Neuron (in vitro differentiated cells): ENCODE results near the gene COL25A1.

ENCODE experiments used
- H2AFZ ChIP-seq: one replicate; pipeline ENCODE4 v1.6.1; 2013; ENCODE audit warnings: low read depth, mild to moderate bottlenecking, inconsistent platforms, low read length, moderate library complexity
- H3K27me3 ChIP-seq: one replicate; pipeline ENCODE4 v1.6.1; 2013; ENCODE audit warnings: low read length; ENCODE audit not compliant: insufficient read depth
- H3K36me3 ChIP-seq: one replicate; pipeline ENCODE4 v1.6.1; 2013; ENCODE audit warnings: low read length; ENCODE audit not compliant: insufficient read depth
- H3K4me1 ChIP-seq: one replicate; pipeline ENCODE4 v1.6.1; 2013; ENCODE audit warnings: low read length; ENCODE audit not compliant: insufficient read depth
- H3K4me3 ChIP-seq: 2 replicates; pipeline ENCODE4 v1.5.1; 2013; ENCODE audit warnings: mild to moderate bottlenecking, low read length, moderate library complexity
- H3K9me3 ChIP-seq: one replicate; pipeline ENCODE4 v1.6.1; 2013; ENCODE audit warnings: low read length

The COL25A1 gene

GRCh38 chr4:109171070-109171469 lies 131.4 kb downstream of the COL25A1 start:
- Histone ChIP-seq H3K36me3 (no peaks in the 10 kb centered on the region), H3K27me3 (peaks cover 2% of the 10 kb centered on the region), H3K9me3 (no peaks in the 10 kb centered on the region), H2AFZ (no peak overlapping the region), H3K4me3 (no peak overlapping the region), H3K4me1 (no peaks in the 10 kb centered on the region)

- no peaks in the 10 kb centered on the region for H3K36me3 ChIP-seq
- H3K27me3 ChIP-seq: peaks cover 2% of the 10 kb centered on the region
Observed at GRCh38 chr4:109169170-109169569, 133.3 kb downstream of the COL25A1 start.

GRCh38 chr4:109166586-109166985 lies 135.9 kb downstream of the COL25A1 start:
- peaks cover 2% of the 10 kb centered on the region for H3K27me3 ChIP-seq
- H3K36me3 ChIP-seq: no peaks in the 10 kb centered on the region
- no peak overlapping the region for H3K4me3 ChIP-seq
- H2AFZ ChIP-seq: no peak overlapping the region
- H3K9me3 ChIP-seq: no peaks in the 10 kb centered on the region
- peaks cover 5% of the 10 kb centered on the region for H3K4me1 ChIP-seq

More at GRCh38 chr4:109169170-109169569, 133.3 kb downstream of the COL25A1 start:
- Histone ChIP-seq H3K9me3 (no peaks in the 10 kb centered on the region), H3K4me3 (no peak overlapping the region), H3K4me1 (peaks cover 2% of the 10 kb centered on the region), H2AFZ (no peak overlapping the region)

GRCh38 chr4:109166126-109166525 lies 136.3 kb downstream of the COL25A1 start:
- peaks cover 2% of the 10 kb centered on the region for H3K27me3 ChIP-seq
- no peaks in the 10 kb centered on the region for H3K9me3 ChIP-seq
- H3K36me3 ChIP-seq: no peaks in the 10 kb centered on the region
- H3K4me1 ChIP-seq: peaks cover 5% of the 10 kb centered on the region
- H3K4me3 ChIP-seq: no peak overlapping the region
- H2AFZ ChIP-seq: no peak overlapping the region

DNA sequence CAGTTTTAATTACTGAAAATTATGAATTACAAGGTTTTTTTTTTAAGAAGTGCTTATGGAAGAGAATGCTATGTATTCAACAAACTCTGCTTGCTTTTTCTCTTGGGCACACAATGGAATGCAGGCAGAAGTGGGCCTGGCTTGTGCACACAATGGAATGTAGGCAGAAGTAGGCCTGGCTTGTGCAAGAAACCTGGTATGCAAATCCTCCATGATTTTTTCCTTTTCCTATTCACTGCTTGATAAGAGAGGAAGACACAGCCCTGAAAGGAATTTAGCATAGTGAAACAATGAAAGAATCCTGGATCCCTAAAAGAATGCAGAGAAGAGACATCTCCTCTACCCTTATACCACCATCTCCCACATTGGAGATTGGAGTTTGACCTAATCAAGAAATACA lies 138.4 kb downstream of the COL25A1 start:
- no peak overlapping the region for H2AFZ ChIP-seq

DNA sequence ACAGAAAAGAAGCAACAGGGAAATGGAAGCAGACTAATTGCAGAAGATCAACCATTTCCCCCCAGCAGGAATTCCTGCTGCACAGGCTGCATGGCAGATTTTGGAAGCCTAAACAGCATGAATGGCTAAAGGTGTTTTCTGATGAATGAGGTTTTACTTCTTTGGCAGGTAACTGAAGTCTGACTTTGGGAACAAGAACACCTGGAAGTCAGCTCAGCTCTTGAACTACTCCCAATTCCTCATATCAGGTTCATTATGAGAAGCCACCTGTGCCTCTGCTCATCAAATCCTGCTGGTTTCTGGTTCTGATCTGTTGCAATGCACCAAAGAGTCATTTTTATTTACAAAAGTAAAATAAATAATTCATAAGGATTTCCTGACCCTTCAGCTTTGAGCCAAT lies 139.0 kb downstream of the COL25A1 start:
- Histone ChIP-seq H3K4me1 (peaks cover 8% of the 10 kb centered on the region), H3K9me3 (no peaks in the 10 kb centered on the region), H3K4me3 (no peak overlapping the region), H3K36me3 (no peaks in the 10 kb centered on the region), H3K27me3 (peaks cover 2% of the 10 kb centered on the region), H2AFZ (no peak overlapping the region)

More for the DNA sequence above, 138.4 kb downstream of the COL25A1 start:
- peaks cover 8% of the 10 kb centered on the region for H3K4me1 ChIP-seq
- H3K9me3 ChIP-seq: no peaks in the 10 kb centered on the region
- peaks cover 2% of the 10 kb centered on the region for H3K27me3 ChIP-seq
- no peak overlapping the region for H3K4me3 ChIP-seq
- H3K36me3 ChIP-seq: no peaks in the 10 kb centered on the region

GRCh38 chr4:109162759-109163158 lies 139.7 kb downstream of the COL25A1 start:
- H3K9me3 ChIP-seq: no peaks in the 10 kb centered on the region
- H3K4me1 ChIP-seq: peaks cover 8% of the 10 kb centered on the region
- H3K4me3 ChIP-seq: no peak overlapping the region
- H2AFZ ChIP-seq: no peak overlapping the region
- peaks cover 2% of the 10 kb centered on the region for H3K27me3 ChIP-seq
- no peaks in the 10 kb centered on the region for H3K36me3 ChIP-seq

DNA sequence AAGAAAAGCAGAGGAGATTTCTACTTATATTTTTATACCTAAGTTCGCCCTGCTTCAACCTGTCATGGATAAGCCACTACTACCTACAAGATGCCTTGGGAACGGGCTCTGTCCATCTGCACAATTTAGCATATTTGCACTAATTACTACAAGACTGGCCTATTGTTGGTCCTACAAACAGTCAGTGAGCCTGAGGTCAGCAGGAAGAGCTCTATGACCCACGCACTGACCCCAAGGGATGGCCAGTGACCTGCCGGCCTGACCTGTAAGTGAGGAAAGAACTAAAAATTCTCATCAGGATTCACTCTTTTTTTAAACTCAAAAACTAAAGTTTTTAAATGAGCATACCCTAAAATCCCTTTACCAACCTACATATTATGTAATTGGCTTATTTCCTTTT lies 142.0 kb downstream of the COL25A1 start:
- H3K9me3 ChIP-seq: no peaks in the 10 kb centered on the region
- peaks cover 8% of the 10 kb centered on the region for H3K4me1 ChIP-seq
- H3K36me3 ChIP-seq: no peaks in the 10 kb centered on the region
- no peaks in the 10 kb centered on the region for H3K27me3 ChIP-seq
- H3K4me3 ChIP-seq: no peak overlapping the region
- no peak overlapping the region for H2AFZ ChIP-seq

DNA sequence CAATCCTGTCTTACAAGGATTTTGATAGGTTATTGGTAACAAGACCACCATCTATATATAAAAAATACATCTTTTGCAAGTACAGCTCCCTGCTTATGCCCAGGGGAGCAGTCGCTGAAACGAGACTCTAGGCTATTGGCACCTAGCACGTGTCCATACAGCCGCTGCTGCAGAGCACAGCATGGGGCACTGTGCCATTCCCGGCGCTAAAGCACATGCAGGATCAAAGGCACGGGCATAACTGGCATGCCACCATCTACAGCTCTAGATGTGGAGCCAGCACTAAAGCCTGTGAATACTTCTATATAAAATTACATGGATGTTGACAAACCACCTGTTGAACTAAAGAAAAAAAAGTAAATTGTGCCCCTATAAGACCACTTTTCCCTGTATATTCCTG lies 144.8 kb downstream of the COL25A1 start:
- Histone ChIP-seq H3K4me3 (no peak overlapping the region), H3K9me3 (no peaks in the 10 kb centered on the region), H3K27me3 (no peaks in the 10 kb centered on the region), H3K36me3 (no peaks in the 10 kb centered on the region), H3K4me1 (peaks cover 3% of the 10 kb centered on the region), H2AFZ (no peak overlapping the region)

DNA sequence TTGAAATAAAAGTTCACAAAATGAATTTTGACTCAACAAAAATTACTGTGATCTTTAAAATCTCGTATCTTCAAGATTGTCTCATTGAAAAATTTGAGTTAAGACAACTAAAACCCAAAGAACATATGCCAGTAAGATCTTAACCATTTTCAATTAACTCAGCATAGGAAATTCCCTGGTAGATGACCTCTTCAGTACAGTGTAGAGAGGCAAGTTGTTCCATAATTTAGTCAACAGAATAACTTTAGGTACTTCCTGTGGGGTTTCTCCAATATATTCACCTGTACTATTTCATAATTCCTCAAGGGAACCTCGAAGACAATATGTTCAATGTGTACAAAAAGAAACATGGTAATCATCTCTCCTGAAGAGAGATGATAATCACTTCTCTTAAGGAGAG lies 145.3 kb downstream of the COL25A1 start:
- Histone ChIP-seq H2AFZ (no peak overlapping the region), H3K9me3 (no peaks in the 10 kb centered on the region), H3K4me3 (no peak overlapping the region), H3K36me3 (no peaks in the 10 kb centered on the region), H3K27me3 (no peaks in the 10 kb centered on the region), H3K4me1 (peaks cover 3% of the 10 kb centered on the region)

- no peaks in the 10 kb centered on the region for H3K27me3 ChIP-seq
- no peak overlapping the region for H3K4me3 ChIP-seq
- no peak overlapping the region for H2AFZ ChIP-seq
- H3K4me1 ChIP-seq: peaks cover 3% of the 10 kb centered on the region
- H3K9me3 ChIP-seq: no peaks in the 10 kb centered on the region
- H3K36me3 ChIP-seq: no peaks in the 10 kb centered on the region
Observed at GRCh38 chr4:109156356-109156755, 146.1 kb downstream of the COL25A1 start.

GRCh38 chr4:109155682-109156283 lies 146.7 kb downstream of the COL25A1 start:
- Histone ChIP-seq H3K27me3 (no peaks in the 10 kb centered on the region), H3K36me3 (no peaks in the 10 kb centered on the region), H2AFZ (no peak overlapping the region), H3K4me3 (no peak overlapping the region), H3K9me3 (no peaks in the 10 kb centered on the region), H3K4me1 (peaks cover 3% of the 10 kb centered on the region)

- Histone ChIP-seq H3K9me3 (no peaks in the 10 kb centered on the region), H3K27me3 (no peaks in the 10 kb centered on the region), H3K4me3 (no peak overlapping the region), H3K36me3 (no peaks in the 10 kb centered on the region), H3K4me1 (no peaks in the 10 kb centered on the region), H2AFZ (no peak overlapping the region)
Observed at GRCh38 chr4:109155084-109155483, 147.4 kb downstream of the COL25A1 start.

DNA sequence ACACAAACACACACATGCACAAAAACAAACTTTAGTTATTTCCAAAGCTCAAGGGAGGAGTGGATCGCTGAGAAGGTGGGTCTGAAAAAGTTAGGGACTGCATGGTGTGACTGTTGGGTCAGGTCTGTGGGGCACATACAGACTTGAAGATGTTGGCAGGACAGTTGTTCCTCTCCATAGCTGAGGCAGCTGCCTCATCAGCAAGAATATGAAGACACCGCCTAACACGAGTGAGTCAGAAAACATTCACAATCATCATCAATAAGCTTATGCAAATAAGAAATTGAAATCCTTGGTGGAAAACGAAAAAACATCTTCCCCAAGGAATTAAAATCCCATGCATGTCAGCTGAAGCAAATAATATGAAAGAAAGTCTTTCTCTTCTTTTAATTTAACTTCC lies 148.0 kb downstream of the COL25A1 start:
- H3K27me3 ChIP-seq: no peaks in the 10 kb centered on the region
- H3K4me1 ChIP-seq: no peaks in the 10 kb centered on the region
- no peaks in the 10 kb centered on the region for H3K36me3 ChIP-seq
- H3K4me3 ChIP-seq: no peak overlapping the region
- H3K9me3 ChIP-seq: no peaks in the 10 kb centered on the region
- H2AFZ ChIP-seq: no peak overlapping the region
